Chondrocyte (in vitro differentiated cells): ENCODE measurements around the gene NAMPT. TPM values are rescaled to one million over a fixed set of nuclear protein-coding genes. Genes with fewer than 3 reads are reported as not detected.
"Not testable (repeated sequence)": the region's sequence is repeated elsewhere in the genome, so short reads cannot be mapped to it uniquely, and the experiment has no call there.

Experiments
- DNase-seq: peaks from one replicate; pipeline ENCODE4 v3.0.0; 2021; ENCODE audit warnings: mixed read lengths, low spot score
- H3K27ac Mint-ChIP-seq: one replicate; pipeline ENCODE4 v1.8.0; 2021; ENCODE audit warnings: mild to moderate bottlenecking, moderate library complexity, mixed read lengths; ENCODE audit not compliant: unreplicated experiment
- H3K27me3 Mint-ChIP-seq: 2 replicates; pipeline ENCODE4 v1.8.0; 2021; ENCODE audit warnings: low read depth, mixed read lengths
- H3K36me3 Mint-ChIP-seq: 2 replicates; pipeline ENCODE4 v1.8.0; 2021; ENCODE audit warnings: low read depth, mixed read lengths
- H3K4me1 Mint-ChIP-seq: 2 replicates; pipeline ENCODE4 v1.8.0; 2021; ENCODE audit warnings: low read depth, mild to moderate bottlenecking, mixed read lengths
- H3K4me3 Mint-ChIP-seq: one replicate; pipeline ENCODE4 v1.8.0; 2021; ENCODE audit warnings: mild to moderate bottlenecking, moderate library complexity, mixed read lengths; ENCODE audit not compliant: unreplicated experiment
- H3K9me3 Mint-ChIP-seq: 2 replicates; pipeline ENCODE4 v1.8.0; 2021; ENCODE audit warnings: low read depth, mixed read lengths
- total RNA-seq: library from RNA; stranded (reverse); gene quantifications from 3 replicates; pipeline ENCODE4 v1.2.1, GENCODE V29; 2021
- TF ChIP-seq, protein P1 (sequence below): fragments of 200-600 bp; sonication (generic); IDR thresholded peaks from 2 replicates; pipeline ENCODE4 v1.5.0; 2021; ENCODE audit warnings: antibody characterized with exemption, mild to moderate bottlenecking, moderate library complexity

NAMPT gene
- total RNA-seq, 1 donor from 2014 or later, result 27.5 TPM

DNA sequence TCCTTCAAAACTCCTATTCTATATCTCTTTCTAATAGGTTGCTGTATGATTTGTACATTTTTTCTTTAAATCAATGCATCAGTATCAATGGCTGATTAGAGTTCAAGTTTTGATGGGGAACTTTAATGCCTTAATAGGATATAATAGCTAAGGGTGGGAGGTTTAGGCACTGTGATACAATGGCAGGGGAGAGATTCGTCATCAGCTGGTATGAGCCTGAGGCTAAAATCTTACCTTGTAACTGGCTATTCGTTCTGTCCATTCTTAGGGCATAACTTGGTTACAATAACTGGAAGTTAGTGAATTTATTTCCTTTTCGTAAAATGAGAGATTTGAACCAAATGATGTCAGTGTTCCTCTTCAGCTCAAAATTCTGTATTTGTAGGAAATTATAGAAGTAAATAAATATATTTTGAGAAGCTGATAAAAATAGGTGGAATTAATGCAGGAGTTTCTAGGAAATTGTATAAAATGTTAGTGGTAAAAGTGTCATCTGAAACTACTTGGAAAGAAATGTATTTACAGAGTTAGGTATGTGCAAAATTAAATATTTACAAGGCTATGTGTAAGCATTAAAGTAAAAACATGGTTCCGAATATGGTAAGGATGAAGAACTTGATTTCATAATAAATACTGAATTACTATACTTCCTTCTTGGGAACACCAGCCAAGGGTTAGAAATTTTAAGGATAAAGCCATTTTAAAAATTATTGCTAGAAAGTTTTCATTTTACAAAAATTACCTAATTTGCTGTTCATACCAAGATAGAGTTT lies 27.5 kb upstream of the NAMPT start:
- H3K9me3 Mint-ChIP-seq, result peaks cover 12% of the 10 kb centered on the region
- H3K4me3 Mint-ChIP-seq, result no peak overlapping the region
- peaks cover 7% of the 10 kb centered on the region for H3K4me1 Mint-ChIP-seq
- no peaks in the 10 kb centered on the region for H3K36me3 Mint-ChIP-seq
- TF ChIP-seq, protein P1, sequence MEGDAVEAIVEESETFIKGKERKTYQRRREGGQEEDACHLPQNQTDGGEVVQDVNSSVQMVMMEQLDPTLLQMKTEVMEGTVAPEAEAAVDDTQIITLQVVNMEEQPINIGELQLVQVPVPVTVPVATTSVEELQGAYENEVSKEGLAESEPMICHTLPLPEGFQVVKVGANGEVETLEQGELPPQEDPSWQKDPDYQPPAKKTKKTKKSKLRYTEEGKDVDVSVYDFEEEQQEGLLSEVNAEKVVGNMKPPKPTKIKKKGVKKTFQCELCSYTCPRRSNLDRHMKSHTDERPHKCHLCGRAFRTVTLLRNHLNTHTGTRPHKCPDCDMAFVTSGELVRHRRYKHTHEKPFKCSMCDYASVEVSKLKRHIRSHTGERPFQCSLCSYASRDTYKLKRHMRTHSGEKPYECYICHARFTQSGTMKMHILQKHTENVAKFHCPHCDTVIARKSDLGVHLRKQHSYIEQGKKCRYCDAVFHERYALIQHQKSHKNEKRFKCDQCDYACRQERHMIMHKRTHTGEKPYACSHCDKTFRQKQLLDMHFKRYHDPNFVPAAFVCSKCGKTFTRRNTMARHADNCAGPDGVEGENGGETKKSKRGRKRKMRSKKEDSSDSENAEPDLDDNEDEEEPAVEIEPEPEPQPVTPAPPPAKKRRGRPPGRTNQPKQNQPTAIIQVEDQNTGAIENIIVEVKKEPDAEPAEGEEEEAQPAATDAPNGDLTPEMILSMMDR, result no peak
- DNase-seq, result no peak
- H3K27me3 Mint-ChIP-seq, result no peaks in the 10 kb centered on the region
- H3K27ac Mint-ChIP-seq, result no peak overlapping the region

DNA sequence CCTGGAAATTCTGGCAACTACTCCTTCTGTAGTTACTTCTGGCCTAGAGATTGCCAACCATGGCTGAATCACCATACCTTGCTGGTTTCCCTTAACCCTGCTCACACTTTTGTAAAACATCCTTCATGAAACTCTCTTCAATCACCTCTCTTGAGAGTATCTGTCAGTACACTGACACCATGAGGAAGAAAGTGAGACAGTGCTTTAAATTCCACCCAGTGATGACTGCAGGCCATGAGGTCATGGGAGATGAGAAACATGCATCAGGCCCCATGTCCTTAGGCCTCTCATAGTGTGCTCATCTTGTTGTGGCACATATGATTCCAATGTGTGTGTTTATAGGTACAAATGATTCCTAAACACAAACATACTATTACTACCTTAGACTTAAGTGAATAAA lies 24.6 kb upstream of the NAMPT start:
- no peak overlapping the region for H3K4me3 Mint-ChIP-seq
- peaks cover 7% of the 10 kb centered on the region for H3K4me1 Mint-ChIP-seq
- no peaks in the 10 kb centered on the region for H3K9me3 Mint-ChIP-seq
- H3K27me3 Mint-ChIP-seq, result peaks cover 3% of the 10 kb centered on the region
- TF ChIP-seq, protein P1, result no peak
- DNase-seq, result no peak
- no peak overlapping the region for H3K27ac Mint-ChIP-seq
- H3K36me3 Mint-ChIP-seq, result no peaks in the 10 kb centered on the region

DNA sequence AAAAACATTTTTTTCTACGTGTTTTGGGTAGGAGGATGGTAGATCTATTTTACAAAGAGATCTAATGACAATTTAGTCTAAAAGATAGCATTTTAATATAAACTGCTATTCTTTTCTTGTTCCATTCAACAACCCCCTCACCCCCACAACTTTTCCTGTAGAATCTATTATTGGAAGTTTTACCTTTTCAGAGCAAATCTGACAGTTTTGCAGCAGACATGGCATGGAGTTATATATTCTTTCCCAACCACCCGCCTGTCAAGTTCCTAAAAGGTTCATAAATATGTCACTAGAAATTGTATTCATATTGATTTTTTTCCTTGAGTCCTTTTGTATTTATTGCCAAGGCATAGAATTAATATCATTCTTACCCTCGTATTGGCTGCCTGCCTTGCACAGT lies 21.5 kb upstream of the NAMPT start:
- no peak for DNase-seq
- H3K27me3 Mint-ChIP-seq, result peaks cover 5% of the 10 kb centered on the region
- TF ChIP-seq, protein P1, result no peak
- no peak overlapping the region for H3K27ac Mint-ChIP-seq
- no peaks in the 10 kb centered on the region for H3K4me1 Mint-ChIP-seq
- peaks cover 4% of the 10 kb centered on the region for H3K36me3 Mint-ChIP-seq
- peaks cover 13% of the 10 kb centered on the region for H3K9me3 Mint-ChIP-seq
- no peak overlapping the region for H3K4me3 Mint-ChIP-seq

DNA sequence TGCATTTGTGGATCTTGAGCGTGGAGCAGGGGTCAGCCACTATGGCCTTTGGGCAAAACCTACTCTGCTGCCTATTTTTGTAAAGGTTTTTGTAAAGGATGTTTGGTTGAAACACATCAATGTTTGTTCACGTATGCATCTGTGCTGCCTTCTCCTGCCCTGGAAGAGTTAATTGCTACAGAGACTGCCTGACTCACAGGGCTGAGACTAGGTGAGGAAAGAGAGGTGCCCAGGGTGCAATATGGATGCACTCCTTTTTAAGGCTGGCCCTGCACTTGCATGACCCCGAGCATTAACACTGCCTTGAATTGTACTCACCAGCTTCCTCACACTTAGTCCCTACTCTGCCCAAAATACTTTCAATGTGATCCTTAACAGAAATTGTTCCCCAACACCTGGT lies 20.9 kb upstream of the NAMPT start:
- peaks cover 18% of the 10 kb centered on the region for H3K9me3 Mint-ChIP-seq

DNA sequence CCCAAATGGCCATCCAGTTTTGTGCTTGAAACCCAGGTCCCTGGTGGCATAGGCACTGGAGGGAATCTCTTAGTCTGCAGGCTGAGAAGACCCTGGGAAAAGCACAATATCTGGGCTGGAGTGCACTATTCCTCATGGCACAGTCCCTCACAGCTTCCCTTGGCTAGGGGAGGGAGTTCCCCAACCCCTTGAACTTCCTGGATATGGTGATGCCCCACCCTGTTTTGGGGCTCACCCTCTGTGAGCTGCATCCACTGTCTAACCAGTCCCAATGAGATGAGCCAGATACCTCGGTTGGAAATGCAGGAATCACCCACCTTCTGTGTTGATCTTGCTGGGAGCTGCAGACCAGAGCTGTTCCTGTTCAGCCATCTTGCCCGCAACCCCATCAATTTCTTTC lies 19.8 kb upstream of the NAMPT start:
- Mint-ChIP-seq H3K4me3 (no peak overlapping the region), H3K9me3 (peaks cover 24% of the 10 kb centered on the region), H3K36me3 (peaks cover 7% of the 10 kb centered on the region), H3K27me3 (peaks cover 20% of the 10 kb centered on the region), H3K4me1 (no peaks in the 10 kb centered on the region), H3K27ac (no peak overlapping the region)
- TF ChIP-seq, protein P1, result no peak
- DNase-seq, result no peak

More for the DNA sequence above, 20.9 kb upstream of the NAMPT start:
- Mint-ChIP-seq H3K4me3 (no peak overlapping the region), H3K27ac (no peak overlapping the region), H3K36me3 (peaks cover 7% of the 10 kb centered on the region), H3K4me1 (no peaks in the 10 kb centered on the region), H3K27me3 (peaks cover 10% of the 10 kb centered on the region)
- no peak for DNase-seq
- TF ChIP-seq, protein P1, result no peak

DNA sequence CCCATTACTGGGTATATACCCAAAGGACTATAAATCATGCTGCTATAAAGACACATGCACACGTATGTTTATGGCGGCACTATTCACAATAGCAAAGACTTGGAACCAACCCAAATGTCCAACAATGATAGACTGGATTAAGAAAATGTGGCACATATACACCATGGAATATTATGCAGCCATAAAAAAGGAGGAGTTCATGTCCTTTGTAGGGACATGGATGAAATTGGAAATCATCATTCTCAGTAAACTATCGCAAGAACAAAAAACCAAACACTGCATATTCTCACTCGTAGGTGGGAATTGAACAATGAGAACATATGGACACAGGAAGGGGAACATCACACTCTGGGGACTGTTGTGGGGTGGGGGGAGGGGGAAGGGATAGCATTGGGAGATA lies 13.8 kb upstream of the NAMPT start:
- DNase-seq, H3K4me1 Mint-ChIP-seq, H3K27ac Mint-ChIP-seq, H3K4me3 Mint-ChIP-seq, H3K36me3 Mint-ChIP-seq: not testable (repeated sequence)
- Mint-ChIP-seq H3K9me3 (peaks cover 24% of the 10 kb centered on the region), H3K27me3 (peaks cover 17% of the 10 kb centered on the region)

DNA sequence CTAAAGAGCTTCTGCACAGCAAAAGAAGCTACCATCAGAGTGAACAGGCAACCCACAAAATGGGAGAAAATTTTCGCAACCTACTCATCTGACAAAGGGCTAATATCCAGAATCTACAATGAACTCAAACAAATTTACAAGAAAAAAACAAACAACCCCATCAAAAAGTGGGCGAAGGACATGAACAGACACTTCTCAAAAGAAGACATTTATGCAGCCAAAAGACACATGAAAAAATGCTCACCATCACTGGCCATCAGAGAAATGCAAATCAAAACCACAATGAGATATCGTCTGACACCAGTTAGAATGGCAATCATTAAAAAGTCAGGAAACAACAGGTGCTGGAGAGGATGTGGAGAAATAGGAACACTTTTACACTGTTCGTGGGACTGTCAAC lies 13.4 kb upstream of the NAMPT start:
- peaks cover 23% of the 10 kb centered on the region for H3K9me3 Mint-ChIP-seq
- not testable (repeated sequence) for H3K4me1 Mint-ChIP-seq, H3K4me3 Mint-ChIP-seq, H3K27ac Mint-ChIP-seq, H3K36me3 Mint-ChIP-seq, DNase-seq
- peaks cover 17% of the 10 kb centered on the region for H3K27me3 Mint-ChIP-seq
